NCI-H82 treated with DMSO at 0.1 percent for 48 hours (cell line): ENCODE measurements around the gene SPG7.
A peak's percentile ranks its signal among the peaks of the same experiment; 100 is the strongest.

Experiments used
- DNase-seq: peaks from one replicate; lab custom pipeline; 2025; ENCODE audit not compliant: unreplicated experiment; lab: John Stamatoyannopoulos, UW

The SPG7 gene

DNA sequence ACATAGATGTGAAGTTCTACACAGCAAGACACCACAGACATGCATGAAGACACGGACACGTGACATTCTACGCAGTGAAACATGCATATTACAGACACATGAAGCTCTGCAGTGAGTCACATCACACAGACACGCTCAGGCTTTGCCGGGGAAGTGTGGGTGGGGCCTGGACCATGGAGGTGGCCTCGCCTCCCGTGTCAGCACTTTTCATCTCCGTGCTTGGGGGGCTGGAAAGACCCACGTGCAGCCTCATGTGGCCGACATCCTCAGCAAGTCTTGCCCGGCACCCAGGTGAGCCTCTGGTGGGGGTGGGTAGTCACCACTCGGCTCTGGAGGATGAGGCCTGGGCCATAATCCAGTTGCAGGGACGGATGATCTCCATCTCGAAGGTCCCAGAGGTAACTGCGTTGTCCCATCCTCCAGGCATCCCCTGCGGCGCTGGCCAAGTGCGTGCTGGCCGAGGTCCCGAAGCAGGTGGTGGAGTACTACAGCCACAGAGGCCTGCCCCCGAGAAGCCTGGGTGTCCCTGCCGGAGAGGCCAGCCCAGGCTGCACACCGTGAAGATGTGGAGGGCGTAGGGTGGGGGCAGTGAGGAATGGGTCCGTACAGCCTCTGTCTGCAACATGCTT is 88.0 kb downstream of the SPG7 start:
- no peak for DNase-seq

DNA sequence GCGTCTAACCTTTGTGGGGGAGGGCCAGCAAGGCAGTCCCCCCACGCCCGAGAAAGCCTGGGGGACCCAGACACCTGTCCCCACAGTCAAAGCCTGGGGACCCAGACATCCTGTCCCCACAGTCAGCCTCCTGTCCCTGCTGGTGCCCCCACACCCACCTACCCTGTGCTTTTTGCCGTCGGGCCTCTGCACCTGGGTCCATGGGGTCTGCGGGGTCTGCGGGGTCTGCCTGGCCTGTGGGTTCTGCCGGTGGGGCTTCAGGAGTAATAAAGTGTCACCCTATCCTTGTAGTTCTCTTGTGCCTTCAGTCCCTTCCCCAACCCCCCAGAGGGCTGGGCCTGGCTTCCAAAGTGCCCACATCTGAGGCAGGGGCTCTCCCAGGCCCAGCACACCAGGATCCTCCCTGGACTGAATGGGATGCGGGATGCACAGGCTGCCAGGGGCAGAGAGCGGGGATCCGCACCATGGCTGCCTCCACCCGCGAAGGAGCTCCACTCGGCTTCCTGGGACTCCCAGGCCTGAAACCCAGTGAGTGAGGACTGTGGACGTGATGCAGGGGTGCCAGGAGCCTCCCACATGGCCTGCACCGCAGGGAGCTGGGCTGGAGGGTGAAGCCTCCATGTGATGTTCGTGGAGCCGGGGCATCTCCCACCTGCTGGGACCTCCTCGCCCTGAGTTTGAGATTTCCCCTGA is 88.9 kb downstream of the SPG7 start:
- DNase-seq = no peak

DNA sequence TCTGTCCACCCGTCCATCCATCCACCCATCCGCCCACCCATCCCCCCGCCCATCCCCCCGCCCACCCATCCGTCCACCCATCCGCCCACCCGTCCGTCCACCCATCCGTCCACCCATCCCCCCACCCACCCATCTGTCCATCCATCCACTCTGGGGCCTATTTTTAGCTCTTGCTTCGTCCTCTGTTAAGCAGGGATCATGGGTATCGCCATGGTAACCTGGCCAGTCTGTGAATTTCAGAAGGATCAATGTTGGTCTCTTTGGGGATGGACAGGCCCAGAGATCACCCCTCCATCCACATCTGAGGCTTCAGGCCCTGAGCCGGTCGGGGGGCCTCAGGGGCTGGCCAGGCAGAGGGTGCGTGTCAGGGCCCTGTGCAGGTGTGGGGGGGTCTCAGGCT is 90.0 kb downstream of the SPG7 start:
- peak; percentile 23 for DNase-seq

DNA sequence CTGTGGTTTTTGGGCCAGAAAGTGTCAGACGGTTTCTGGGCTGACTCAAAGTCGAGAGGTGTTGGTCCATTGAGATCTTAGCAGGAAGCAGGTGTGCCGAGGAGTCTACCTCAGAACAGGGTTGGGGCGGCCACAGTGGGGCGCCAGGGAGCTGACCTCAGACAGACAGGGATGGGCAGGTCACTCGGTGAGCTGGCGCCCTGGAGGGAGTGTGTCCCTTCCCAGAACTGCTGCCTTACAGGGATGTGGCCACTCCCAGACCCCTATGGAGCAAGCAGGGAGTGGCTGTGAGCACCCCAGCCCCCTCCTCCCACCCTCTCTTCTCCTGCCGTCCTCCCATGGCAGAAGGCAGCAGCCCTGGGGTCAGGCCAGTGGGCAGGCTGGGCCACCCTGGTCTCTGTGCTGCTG is 91.3 kb downstream of the SPG7 start:
- peak; percentile 36 for DNase-seq

DNA sequence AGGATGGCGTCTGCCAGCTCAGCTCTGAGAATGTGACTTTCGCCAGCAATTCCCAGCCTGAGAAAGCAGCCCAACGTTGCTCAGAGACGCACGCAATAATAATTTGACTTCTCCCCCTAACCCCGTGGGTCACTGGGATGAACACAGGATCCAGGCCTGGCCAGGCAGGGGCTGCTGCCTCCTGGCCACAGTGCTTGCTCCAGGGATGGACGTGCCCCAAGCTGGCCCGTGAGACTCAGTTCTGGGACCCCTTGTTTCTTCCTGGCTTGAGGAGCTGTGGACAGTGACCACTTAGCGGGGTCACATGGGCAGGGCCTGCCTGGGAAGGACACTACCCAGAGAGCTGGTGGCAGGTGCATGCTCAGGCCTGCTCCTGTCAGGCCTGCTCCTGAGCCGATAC is 91.7 kb downstream of the SPG7 start:
- DNase-seq = no peak

DNA sequence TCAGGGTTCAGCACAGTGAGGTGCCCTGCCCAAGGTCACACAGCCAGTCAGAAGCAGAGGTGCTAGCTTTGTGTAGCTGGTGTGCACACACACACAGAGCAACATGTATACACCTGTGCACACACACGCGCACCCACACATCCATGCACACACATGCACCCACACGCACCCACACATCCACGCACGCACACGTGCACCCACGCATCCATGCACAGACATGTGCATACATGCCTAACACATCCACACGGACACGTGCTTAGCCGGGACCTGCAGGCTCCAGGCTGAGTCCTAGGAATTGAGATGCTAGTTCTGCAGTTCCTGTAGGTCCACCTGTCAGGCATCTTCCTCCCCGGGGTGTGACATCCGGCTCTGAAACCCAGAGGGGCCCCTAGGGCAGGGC is 92.2 kb downstream of the SPG7 start:
- no peak for DNase-seq

DNA sequence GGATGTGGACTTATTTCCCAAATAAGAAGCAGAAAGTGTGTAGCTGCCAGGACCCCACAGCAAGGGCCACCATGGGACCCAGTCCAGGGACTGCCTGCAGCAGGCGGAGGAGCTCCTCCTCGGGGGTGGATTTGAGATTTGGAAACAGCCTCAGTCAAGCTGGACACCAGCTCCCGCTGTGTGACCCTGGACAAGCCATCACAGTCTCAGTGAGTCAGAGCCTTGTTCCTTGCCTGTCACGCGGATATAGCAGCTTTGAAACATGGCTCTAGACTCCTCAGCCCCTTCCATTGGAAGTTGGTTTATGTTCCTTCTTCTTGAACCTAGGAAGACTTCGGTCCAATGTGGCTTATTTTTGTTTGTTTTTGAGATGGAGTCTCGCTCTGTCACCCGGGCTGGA is 92.8 kb downstream of the SPG7 start:
- no peak for DNase-seq

DNA sequence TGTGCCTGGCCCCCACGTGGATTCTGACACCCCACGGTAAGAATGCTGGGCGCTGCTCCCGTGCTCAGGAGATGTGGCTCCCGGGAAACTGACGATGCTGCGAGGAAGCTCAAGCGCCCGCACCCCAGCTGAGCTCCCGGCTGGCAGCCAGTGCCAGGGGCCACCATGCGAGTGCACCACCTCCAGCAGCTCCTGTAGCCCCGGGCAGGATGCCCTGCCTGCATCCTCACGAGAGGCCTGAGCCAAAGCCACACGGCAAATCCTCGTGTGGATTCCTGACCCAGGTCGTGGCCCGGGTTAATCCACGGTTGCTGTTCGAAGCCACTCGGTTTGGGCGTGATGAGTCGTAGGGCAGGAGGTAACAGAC is 93.7 kb downstream of the SPG7 start:
- no peak for DNase-seq

DNA sequence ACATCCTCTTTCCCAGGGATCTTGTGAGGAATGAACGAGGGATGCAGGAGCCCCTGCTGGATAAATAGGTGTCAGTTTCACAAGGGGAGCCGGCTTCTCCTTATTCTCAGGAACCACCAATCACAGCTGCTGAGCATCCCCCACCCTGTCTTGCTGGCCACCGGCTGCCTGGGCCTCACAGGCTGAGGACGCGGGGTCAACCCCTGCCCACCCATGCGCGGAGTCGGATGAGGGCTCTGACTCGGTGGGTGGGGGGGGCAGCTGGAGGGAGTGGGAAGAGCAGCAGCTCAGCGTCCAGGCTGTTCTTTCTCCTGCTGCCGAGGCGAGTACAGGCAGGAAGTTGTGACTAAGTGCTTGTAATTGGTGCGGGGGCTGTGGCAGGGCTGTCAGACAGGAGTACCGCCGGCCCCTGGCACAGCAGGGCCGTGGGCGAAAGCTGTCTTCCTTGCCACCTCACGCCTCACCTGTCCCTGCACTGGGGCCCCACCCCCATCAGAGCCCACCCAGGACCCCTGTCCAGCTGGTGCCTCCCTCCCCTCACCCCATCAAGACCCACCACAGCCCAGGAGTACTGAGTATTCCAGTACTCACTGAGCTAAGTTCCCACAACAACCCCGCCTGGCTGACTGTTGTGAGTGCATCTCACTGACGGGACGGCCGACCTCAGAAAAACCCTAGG is 94.2 kb downstream of the SPG7 start:
- DNase-seq = no peak

DNA sequence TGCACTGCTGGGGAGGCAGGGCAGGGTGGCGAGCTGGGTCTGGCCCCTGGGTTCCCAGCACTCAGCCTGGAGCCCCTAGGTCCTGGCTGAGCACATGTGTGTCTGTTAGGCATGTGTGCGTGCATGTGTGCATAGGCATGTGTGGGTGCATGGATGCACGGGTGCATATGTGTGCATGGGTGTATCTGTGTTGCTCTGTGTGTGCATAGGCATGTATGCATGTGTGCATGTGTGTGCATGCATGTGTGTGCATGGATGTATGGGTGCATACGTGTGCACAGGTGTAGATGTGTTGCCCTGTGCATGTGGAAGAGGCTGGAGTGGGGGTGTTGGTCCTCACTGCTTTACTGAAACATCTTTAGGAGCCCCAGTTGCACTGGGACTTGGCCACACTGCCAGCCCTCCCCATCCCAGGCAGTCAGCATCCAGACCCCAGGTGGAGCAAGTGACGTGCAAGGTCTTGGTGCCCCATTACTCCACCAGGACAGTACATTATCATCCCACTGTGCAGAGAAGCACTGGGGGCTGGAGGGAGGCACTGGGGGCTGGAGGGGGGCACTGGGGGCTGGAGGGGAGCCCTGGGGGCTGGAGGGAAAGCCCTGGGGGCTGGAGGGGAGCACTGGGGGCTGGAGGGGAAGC is 94.9 kb downstream of the SPG7 start:
- no peak for DNase-seq

DNA sequence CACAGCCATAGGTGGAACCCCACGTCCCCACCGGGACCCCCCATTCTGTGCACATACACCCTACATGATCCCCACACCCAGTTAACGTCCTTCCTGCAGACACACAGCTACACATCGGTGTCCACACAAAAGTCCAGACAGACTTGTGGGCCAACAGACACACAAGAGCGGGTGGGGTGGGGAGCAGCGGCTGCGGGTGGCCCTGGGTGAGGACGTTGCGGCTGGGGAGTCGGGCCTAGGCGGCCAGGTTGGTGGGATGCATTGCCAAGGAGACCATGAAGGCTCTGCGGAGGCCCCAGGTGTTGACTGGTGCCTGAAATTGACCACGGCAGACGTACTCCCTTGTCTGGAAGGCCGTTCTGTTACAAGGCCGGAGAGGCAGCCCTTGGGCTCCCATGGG is 96.6 kb downstream of the SPG7 start:
- DNase-seq = no peak

DNA sequence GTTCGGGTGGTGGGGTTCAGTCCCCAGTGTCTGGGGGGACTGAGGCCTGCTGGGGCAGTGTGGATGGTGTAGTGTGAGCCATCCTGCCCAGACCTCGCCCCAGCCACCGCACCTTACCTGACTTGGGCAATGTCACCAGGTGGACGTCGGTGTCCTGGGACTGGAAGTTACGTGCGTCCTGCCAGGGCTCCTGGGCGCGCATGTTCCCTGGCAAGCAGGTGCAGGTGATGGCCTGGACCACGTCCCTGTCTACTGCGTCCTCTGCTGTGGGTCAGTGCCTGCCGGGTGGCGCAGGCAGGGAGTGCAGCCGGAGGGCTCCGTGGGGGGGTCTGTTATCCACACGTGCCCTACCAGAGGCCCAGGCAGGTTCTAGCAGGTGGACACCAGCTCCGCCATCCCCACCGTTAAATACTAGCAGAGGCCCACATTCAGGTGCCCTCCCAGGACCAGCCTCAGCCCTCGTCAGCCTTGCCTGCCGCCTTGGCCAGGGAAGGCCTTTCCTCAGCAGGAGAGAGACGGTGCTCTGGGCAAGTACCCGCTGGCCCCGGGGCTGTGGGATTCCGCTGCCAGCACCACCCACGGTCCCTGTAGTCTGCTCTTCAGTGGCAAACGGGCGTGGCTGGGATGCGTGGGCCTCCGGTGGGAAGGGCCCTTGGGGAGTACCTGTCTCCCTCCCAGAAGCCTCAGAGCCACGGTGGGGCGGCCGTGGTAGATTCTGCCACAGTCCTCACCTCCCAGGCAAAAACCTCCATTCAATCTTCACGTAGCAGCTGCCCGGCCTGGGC is 97.2 kb downstream of the SPG7 start:
- DNase-seq = no peak

DNA sequence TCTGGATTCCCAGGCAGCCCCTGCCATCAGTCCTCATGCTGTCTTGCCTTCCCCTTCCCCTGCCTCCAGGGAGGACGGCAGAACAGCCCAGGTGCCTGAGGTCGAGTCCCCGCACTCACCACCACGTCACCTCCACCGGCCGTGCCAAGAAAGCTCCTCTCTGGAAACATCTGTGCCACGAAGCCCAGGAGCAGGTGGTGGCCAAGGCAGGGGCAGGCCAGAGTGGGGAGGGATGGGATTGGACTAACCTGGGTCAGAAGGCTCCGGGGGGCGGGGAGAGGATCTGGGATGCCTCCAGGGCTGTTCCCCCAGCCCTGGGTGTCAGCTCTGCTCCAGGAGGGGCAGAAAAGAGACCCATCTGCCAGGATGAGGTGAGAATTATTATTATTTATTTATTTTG is 97.8 kb downstream of the SPG7 start:
- DNase-seq = no peak
